ENCODE data around the gene MDK.

MDK gene, protein sequence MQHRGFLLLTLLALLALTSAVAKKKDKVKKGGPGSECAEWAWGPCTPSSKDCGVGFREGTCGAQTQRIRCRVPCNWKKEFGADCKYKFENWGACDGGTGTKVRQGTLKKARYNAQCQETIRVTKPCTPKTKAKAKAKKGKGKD

DNA sequence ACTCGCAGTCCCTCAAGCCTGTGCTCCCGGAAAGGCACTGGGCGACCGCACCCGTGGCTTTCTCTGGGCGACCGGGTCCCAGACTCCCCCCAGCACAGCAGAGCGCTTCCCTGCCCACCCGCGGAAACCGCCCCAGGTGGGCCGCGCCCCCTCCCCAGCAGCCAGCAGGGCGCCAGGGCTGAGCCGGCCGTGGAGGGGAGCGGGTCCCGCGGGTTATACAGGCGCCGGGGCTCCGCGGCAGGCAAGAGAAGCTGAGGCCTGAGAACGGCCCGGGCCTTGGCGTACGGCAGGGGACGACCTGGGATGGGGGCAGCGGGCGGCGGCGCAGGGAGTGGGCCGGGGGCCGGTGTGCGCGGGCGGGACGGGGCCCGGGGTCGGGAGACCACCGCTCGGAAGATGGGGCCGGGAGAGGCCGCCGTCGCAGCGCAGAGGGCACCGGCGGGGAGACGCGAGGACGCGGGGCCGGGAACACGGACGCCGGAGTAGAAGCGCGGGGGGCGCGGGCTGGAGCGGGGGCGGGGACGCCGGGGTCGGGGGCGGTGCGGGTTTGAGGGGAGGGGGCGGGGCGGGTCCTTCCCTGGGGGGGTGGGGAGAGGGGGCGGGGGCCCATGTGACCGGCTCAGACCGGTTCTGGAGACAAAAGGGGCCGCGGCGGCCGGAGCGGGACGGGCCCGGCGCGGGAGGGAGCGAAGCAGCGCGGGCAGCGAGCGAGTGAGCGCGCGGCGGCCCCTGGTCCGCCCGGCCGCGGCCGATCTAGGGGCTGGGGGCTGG, at the start of gene MDK:
Gene MDK, plus strand, starts transcription at position 622 of the 771 bp plus-strand sequence. CDS start 389 bp downstream, outside the sequence.
- DNase-seq (ENCODE audit: low read depth) = no peak

DNA sequence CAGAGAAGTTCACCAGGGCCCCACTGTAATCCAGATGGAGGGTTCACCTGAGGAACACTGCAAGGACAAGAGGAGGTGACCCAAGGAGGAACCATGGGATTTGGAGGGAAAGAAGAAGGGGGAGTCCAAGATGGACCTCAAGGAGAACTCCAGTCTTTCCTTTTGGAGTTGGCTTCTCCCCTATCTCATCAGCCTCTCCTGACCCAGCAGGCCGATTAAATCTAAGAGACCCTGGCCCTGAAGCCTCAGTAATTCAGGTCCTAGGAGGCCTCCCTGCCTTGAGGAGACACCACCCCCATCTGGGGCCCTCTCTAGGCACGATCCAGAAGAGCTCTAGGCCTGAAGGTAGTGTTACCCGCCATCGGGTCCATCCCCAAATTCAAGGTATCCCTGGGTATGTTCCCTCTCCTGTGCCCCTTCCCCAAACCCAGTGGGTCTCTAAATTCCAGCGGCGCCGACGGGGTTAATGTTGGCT, 49.3 kb upstream of the MDK start:
- no peak for DNase-seq (ENCODE audit: low read depth)

DNA sequence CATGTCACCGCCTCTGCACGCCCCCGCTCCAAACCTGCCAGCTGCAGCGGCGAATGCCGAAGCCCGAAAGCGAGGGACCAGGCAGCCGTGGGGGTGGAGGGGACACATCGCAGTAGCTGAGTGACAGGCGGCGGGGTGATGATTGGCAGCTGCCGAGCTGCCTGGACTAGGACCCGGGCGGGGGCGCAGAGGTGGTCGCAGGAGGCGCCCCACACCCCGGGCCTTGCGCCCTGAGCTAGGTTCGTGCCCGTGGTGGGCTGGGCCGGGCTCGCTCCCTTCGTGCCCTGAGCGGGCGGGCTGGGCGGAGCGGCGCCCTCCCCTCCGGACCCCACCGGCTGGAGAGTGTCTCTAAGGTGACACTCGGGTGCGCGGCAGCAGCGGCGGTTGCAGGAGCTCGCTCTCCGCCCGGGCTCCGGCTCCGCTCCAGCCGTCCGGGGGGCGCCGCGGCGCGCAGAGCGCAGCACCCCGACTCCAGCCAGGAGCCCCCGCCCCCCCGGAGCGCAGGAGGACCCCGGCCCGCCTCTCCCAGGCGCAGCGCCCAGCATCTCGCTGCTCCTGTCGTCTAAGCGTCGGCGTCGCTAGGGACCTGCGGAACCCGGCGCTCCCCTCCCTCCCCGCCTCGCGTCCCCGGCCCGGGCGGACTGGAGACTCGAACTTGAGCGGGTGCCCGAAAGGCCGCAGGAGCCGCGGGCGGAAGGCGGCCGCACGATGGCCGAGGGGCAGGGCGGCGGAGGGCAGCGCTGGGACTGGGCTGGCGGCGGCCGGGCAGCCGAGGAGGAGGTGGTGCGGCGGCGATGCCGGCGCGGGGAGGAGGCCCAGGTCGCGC, 48.7 kb upstream of the MDK start:
- no peak for DNase-seq (ENCODE audit: low read depth)

DNA sequence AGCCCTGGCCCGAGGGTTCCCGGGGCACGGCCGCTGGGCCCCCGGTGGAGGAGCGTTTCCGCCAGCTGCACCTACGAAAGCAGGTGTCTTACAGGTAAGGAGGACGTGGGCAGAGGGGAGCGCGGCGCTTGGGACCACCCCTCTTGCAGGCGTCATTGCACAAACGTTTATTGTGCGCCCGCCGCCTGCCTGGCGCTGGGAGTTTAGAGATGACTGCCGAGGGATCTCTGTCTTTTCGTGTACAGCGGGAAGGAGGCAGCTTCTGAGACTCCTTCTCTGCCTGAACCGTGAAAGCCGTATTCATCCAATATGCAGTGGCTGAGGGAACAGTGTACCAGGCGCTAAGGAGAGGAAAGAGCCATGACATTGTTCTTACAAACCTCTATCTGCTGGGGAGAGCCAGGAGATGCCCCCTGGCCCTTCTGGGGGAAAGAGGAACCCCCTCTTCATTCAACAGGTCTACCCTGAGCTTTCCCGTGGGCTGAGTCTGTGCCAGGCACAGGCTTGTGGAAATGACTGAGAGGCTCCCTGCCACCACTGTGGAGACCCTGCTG, 48.0 kb upstream of the MDK start:
- no peak for DNase-seq (ENCODE audit: low read depth)

DNA sequence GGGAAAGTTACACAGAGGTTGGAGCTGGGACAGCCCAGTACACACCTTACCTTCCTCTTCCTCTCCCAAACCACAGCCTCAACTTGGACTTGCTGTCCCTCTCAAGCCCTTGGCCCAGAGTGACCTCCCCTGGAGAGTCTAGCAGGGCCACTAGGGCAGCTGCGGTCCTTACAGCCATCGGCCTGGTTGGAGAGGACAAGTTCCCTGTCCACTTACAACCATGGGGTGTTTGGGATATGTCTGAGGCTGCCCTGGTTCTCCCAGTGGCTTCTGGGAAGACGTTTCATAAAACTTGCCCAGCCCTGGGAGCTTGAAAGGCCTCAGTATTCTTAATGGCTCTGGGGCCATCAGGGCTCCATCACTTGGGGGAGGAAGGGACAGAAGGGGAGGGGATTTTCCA, 47.3 kb upstream of the MDK start:
- no peak for DNase-seq (ENCODE audit: low read depth)

DNA sequence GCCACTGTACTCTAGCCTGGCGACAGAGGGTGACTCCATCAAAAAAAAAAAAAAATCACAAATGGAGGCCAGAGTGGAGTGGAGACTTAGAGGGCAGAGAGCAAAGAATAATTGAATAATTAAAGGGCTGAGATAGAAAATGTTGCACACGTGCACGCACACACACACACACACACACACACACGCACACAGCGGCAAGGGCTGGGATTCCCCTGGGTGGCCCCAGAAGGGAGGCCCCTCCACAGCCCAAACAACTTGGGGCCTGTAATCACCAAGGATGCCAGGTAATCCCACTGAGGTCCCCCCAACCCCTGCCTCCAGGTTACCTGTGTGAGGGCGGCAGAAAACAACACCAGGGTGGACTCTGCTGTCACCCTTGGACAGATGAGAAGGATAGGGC, 46.2 kb upstream of the MDK start:
- no peak for DNase-seq (ENCODE audit: low read depth)

DNA sequence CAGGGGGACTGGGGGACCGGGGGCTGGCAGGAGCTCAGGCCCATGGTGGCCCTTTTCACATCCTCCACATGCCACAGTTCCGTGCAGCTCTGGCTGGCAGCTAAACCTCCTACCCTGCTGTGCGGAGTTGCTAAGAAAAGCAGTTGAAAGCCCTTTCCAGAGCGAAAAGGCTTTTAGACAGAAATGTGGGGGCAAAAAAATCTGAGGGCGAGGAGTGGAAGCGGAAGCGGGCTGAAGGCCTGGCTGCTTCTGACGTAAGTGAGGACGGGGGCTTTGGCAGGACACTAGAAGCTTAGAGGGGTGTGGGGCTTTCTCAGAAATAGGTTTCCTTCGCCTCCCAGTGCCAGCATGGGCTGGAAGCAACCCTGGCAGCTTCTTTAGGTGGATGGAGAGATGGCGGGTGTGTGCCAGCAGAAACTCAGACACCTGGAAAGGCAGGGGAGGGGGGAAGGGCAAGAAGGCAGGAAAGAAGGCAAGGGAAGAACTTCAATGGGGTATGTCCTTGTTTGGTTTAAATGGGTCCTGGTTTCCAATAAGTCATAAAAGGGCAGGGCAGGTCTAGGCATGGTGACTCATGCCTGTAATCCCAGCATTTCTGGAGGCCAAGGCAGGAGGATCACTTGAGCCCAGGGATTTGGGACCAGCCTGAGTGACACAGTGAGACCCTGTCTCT, 45.4 kb upstream of the MDK start:
- DNase-seq (ENCODE audit: low read depth) = no peak

DNA sequence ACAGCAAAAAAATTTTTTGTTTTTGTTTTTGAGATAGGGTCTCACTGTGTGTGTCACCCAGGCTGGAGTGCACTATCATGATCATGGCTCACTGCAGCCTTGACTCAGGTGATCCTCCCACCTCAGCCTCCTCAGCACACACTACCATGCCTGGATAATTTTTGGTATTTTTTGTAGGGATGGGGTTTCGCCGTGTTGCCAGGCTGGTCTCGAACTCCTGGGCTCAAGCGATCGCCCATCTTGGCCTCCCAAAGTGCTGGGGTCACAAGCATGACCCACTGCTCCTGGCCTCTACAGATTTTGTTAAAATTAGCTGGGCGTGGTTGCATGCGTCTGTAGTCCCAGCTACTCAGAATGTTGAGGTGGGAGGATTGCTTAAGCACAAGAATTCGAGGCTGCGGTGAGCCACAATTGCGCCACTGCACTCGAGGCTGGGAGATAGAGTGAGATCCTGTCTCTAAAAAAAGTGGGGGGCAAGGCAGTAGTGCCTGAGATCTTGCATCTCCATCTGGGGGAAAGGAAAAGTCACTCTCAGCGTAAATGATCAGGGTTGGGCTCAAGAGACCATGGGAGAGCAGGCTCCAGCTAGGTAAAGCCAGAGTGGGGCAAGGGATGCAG, 44.8 kb upstream of the MDK start:
- no peak for DNase-seq (ENCODE audit: low read depth)

DNA sequence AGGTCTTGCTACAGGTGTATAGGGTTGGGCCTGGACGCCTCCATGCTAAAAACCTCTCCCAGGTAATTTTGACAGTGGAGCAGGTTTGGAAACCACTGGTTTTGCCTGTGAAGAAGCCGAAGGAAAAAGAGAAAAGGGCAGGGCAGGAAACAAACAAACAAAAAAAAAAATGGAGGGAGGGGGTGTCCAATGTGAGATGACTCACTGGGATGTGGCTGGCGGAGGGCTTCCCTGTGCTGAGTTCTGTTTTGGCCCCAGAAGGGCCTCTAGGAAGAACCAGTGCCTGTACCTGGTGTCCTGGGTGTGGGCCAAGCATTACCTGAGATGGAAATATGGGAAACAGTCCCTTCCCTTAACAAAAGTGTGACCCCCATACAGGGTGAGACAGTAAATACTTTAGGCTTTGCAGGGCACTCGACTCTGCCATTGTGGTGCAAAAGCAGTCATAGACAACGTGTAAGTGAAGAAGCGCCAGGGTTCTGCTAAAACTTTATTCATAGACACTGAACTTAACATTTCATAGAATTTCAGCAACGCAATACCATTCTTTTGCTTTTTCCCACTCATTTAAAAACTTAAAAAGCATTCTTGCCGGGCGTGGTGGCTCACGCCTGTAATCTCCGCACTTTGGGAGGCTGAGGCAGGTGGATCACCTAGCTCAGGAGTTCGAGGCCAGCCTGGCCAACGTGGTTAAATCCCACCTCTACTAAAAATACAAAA, 43.7 kb upstream of the MDK start:
- DNase-seq (ENCODE audit: low read depth) = no peak

DNA sequence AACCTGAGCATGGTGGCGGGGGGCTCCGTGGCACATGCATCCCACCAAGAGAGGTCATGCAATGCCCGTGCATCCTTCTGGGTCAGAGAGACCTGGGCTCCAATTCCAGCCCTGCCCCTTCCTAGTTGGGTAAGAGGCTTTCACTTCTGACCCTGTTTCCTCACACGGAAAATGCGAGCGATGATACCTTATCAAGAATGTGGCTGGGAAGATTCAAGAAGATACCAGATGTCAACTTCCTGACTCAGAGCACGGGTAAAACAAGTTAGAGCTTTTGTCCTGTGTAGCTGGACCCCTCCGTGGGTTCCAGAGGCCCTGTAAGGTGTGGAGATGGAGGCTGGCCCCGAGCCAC, 42.9 kb upstream of the MDK start:
- DNase-seq (ENCODE audit: low read depth) = no peak

DNA sequence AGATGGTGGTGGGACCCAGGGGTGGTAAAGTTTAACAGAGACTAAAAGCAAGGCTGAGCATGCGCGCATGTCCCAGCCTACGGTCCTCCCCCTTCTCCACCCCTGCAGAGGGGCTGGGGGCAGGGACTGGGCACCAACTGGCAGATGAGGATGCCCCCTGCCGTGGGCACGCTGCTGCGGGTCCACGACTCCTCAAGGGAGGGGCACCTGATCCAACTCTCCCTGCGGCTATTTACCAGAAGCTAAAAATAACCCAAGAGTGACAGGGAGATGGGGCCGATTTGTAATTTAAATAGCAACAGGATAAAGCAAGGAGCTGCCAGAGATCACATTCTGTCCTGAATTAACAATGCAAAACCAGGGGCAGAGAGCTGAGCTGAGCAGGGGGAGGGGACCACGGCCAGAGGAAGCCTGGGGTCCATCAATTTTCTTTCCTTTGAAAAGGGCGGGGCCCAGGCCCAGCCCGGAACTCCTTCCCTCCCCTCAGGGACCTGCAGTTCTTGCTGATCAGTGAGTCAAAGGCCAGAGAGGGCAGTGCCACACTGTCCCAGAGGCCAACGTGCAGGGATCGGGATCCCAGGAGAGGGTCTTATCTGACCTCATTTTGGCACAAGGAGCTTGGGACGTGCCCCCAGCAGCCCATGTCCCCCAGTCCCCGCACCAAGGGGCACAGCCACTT, 42.3 kb upstream of the MDK start:
- no peak for DNase-seq (ENCODE audit: low read depth)

DNA sequence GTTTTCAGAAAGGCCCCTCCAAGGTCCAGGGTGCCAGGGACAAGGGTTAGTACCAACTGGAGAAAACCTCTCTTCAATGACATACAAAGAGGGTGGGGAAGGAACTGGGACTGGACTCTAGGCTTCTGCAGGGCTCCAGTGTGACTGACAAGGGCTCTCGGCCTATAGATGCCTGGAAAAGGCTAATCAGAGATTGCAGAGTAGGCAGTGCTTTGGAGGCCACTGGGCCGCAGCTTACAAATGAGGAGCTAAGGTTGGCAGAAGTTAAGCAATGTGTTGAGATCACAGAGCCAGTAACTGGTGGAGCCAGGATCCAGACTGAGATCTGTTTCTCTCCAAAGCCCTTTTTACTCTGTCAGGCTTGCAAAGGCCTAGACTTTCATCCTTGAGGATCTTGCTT, 41.7 kb upstream of the MDK start:
- no peak for DNase-seq (ENCODE audit: low read depth)

DNA sequence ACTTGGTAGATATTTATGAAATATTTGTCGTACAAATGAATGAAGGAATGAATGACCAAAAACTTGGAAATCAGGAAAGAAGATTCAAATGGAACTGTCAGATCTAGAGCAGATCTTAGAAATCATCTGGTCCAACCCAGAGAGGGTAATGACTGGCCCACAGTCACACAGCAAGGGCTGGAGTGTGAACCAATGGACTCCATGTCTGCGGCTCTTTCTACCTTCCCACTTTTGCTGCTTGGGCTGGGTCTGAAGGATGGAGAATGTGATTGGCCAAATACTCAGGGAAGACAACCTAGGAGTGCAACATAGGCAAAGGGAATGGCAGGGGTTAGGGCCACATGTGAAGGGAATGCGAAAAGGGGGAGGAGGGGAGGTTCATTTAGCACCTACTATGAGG, 40.0 kb upstream of the MDK start:
- DNase-seq (ENCODE audit: low read depth) = no peak

DNA sequence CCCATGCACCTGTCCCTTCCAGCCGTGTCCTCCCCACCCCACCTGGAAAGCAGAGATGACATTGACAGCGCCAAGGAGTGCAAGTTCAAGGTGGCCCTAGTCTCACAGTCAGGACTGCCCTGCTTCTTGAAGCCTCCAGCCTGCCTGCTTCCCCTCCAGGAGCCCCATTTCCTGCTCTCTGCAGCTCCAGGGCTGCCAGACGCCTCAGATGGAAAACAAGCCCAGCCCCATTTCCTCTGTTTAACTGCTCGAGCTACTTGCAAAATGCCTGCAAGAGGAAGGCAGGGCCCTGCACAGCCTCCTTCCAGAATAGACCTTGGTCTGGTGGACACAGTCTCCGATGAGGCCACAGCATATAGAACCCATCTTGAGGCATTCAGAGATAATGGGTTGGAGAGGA, 39.2 kb upstream of the MDK start:
- no peak for DNase-seq (ENCODE audit: low read depth)

DNA sequence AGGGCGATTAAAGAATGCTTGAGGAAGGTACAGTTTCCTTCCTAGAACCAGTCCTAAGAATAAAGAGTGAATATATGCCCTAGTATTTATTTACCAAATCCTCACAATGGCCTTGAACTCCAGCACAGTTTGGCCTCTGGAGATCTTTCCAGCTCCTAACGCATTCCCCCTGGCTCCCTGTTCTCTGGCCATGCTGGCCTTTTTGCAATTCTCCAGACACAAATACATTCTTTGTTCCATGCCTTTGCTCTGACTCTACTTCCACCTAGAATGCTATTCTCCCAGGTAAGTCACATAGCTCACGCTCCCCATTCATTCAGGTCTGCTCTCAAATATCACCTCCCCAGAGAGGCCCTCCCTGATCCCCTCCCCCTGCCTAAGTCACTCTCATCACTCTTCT, 37.9 kb upstream of the MDK start:
- no peak for DNase-seq (ENCODE audit: low read depth)

DNA sequence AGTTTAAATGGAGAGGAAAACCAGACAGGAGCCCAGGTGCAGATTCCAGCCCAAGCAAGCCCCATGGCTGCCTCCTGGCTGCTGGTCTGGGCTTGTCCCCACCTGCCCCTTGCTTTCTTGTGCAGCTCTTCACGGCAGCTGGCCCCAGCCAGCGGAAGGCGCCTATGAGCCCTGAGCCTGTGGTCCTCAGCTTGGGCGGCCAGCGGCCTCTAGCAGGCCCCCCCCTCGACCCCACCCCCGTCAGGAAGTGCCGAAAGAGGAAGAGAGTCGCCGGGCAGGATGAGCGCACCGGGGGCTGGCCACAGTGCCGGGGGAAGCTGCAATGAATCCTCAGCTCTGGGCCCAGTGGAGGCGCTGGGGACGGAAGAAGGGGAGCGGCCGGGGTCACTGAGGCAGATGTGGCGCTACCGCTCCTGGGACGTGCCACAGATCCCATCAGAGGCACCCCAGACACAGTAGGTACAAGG, 36.3 kb upstream of the MDK start:
- no peak for DNase-seq (ENCODE audit: low read depth)

DNA sequence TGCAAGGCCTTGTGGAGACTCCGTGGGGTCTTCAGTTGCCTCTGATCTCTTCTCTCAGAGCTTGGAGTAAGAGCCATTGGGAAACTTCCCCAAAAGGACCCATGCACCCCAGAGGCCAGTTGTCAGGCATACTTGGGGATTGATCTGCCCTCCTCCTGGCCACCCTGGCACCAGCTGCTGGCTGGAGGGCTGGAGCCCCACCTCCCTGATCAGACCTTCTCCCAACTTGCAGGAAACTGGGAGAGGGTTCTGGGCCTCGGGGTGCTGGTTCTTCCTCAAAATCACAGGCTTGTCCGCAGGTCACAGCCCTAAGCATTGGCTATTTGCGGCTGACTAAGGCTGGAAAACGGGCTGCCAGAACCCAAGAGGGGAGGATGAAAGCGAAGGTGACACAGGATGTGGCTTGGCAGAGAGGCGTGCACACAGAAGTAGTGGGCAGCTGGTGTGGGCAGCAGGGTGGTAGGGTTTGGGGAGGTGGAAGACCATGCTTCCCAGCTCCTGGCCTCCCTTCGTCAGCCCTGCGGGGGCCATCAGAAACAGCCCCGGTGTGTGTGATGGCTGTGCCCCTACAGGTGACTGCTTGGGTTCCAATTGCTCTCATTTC, 35.5 kb upstream of the MDK start:
- no peak for DNase-seq (ENCODE audit: low read depth)

DNA sequence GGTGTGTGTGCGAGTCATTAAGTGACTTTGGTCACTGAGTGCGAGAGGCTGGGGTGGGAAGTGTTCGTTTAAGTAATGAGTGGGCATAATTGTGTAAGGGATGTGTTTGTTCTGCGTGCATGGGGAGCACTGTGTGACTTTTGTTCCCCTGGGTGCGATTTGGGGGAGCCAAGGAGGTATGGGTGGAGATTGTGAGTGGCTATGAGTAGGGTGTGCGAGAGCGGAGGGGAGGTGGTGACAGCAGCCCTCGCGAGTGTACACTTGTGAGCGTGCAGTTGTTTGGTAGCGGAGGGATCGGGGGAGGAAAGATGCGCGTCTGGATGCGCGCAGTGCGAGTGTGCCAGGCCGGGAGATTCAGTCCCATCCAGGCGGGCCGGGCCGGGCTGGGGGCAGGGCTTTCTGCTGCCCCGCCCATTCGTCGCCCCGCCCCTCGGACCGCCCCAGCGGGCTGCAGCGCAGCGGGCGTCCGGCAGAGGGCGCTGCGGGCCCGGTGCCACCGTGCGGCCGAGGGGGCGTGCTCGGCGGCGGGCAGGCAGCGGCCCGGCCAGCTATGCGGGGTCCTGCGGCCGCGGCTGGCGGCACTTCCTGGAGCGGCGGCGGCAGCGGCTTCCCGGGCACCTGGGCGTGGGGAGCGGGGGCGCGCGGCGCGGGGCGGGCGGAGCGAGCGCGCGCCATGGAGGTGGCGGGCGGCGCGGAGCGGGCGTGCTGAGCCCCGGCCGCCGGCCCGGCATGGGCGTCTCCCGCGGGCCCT, 34.4 kb upstream of the MDK start, which contains the start of gene DGKZ:
Gene DGKZ, plus strand, starts transcription at position 578 of the 751 bp plus-strand sequence. CDS start 197 bp downstream, outside the sequence.
- no peak for DNase-seq (ENCODE audit: low read depth)

All from non-pigmented ciliary epithelial cell (primary cell).